Measurements from ENCODE around the gene RAPGEF2. TPM values are rescaled to one million over a fixed set of nuclear protein-coding genes. Genes with fewer than 3 reads are reported as not detected.
A peak's percentile ranks its signal among the peaks of the same experiment; 100 is the strongest.

Gene RAPGEF2
- total and polyA plus RNA-seq, 2 of the 8 experiments (the other 6 are each of a cell fraction or from before 2014, with no cell fraction given) = 24.4 to 48.6 TPM

DNA sequence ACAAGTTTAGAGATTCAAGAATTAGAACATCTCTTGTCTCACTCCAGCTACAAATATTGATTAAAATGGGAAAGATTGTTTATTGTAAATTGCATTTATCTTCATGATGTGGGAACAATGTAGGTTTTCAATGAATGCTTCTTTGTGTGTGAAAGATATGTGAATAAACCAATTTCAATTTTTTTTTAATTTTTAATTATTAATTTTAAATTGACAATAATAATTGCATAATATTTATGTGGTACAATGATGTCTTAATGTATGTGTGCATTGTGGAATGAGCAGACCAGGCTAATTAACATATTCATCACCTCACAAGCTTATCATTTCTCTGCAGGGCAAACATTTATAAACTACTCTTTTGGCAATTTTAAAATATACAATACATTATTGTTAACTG is 281.1 kb downstream of the RAPGEF2 start:
- H3K23me2 ChIP-seq (ENCODE audit: low read depth, low read length) = peaks cover 1% of the 10 kb centered on the region
- DNase-seq (ENCODE audit: low read depth in 1 of 2, low spot score in 2 of 2) (no peak), FAIRE-seq (no peak)
- H2BK20ac ChIP-seq (ENCODE audit: low read length) = no peak overlapping the region
- H2BK5ac ChIP-seq (ENCODE audit: low read depth, low read length) = no peak overlapping the region
- H3K27me3 ChIP-seq (replicated peaks in 1 of 4; ENCODE audit: control insufficient read depth in 3 of 4, extremely low read depth in 1 of 4, insufficient read depth in 3 of 4, low read length in 3 of 4) = peaks cover 6 to 30% (median 23%) of the 10 kb centered on the region in 4 experiments; a peak in 6 of 7 replicates
- H4K20me1 ChIP-seq (replicated peaks in 1 of 2; ENCODE audit: control insufficient read depth in 1 of 2, insufficient read depth in 2 of 2, low read length in 2 of 2) = no peaks in the 10 kb centered on the region
- H3K4me3 ChIP-seq (ENCODE audit: extremely low read depth in 1 of 4, insufficient read depth in 2 of 4, low read depth in 3 of 4, low read length in 4 of 4) = peak overlapping the region in 1 of 4 experiments; percentile 38; a peak in 1 of 8 replicates
- H3K4me2 ChIP-seq (ENCODE audit: insufficient read depth in 1 of 2, low read depth in 2 of 2, low read length in 2 of 2) = peak overlapping the region in 1 of 2 experiments; percentile 49; a peak in 3 of 4 replicates
- TF ChIP-seq RNF2 (IDR thresholded peaks at IDR 0.05; ENCODE audit: borderline replicate concordance, low read depth, low read length, missing control alignments, poor library complexity, severe bottlenecking) = no peak
- TF ChIP-seq KDM5A (IDR thresholded peaks at IDR 0.05; ENCODE audit: low read length) = no peak
- TF ChIP-seq HDAC6 (IDR thresholded peaks at IDR 0.05; ENCODE audit: low read depth, low read length) = no peak
- no peak for TF ChIP-seq CHD2 (IDR thresholded peaks at IDR 0.05; ENCODE audit: low read length)
- no peak for TF ChIP-seq NANOG (IDR thresholded peaks at IDR 0.05; ENCODE audit: insufficient read depth, low read depth, low read length, poor library complexity, severe bottlenecking)
- H2AK5ac ChIP-seq (ENCODE audit: low read depth, low read length) = no peak overlapping the region
- H2BK15ac ChIP-seq (ENCODE audit: low read length) = no peak overlapping the region
- H3K79me2 ChIP-seq (ENCODE audit: control insufficient read depth in 1 of 2, insufficient read depth in 2 of 2, low read length in 2 of 2) = no peaks in the 10 kb centered on the region
- peaks cover 0 to 12% (median 8%) of the 10 kb centered on the region in 4 experiments; a peak in 4 of 7 replicates for H3K4me1 ChIP-seq (replicated peaks in 1 of 4; ENCODE audit: control insufficient read depth in 3 of 4, insufficient read depth in 4 of 4, low read length in 3 of 4)
- H3K18ac ChIP-seq (ENCODE audit: extremely low read depth, low read length) = no peak overlapping the region
- H3K23ac ChIP-seq (ENCODE audit: insufficient read length) = no peak overlapping the region
- no peaks in the 10 kb centered on the region for H3K79me1 ChIP-seq (ENCODE audit: low read depth, low read length)
- no peak overlapping the region for H3K9ac ChIP-seq (replicated peaks in 1 of 4; ENCODE audit: extremely low read depth in 1 of 4, low read depth in 3 of 4, low read length in 3 of 4)
- no peak overlapping the region for H4K8ac ChIP-seq (ENCODE audit: extremely low read depth, insufficient read depth, low read length)
- no peak overlapping the region for H4K91ac ChIP-seq (replicated peaks; ENCODE audit: insufficient read length, low read length)
- H4K5ac ChIP-seq (ENCODE audit: insufficient read length, low read depth, low read length) = no peak overlapping the region
- H3K27ac ChIP-seq (ENCODE audit: low read depth, low read length) = no peak overlapping the region
- H3K14ac ChIP-seq (ENCODE audit: insufficient read length) = no peak overlapping the region
- CTCF ChIA-PET (ENCODE audit: partially characterized antibody) = interaction anchor here (0.8 to 1.2 kb wide), 3 partner anchors 71 to 758 kb away, joined by 3 to 5 read pairs (median 4); no protein-coding TSS in a partner anchor
- no peak overlapping the region for H2BK12ac ChIP-seq (ENCODE audit: low read depth, low read length)
- H2AFZ ChIP-seq (ENCODE audit: low read length) = no peak overlapping the region
- no peak overlapping the region for H2BK120ac ChIP-seq (replicated peaks; ENCODE audit: low read depth, low read length)
- H3K36me3 ChIP-seq (ENCODE audit: control insufficient read depth in 2 of 4, insufficient read depth in 4 of 4, low read length in 3 of 4) = no peaks in the 10 kb centered on the region
- peaks cover 0 to 4% of the 10 kb centered on the region in 2 experiments; a peak in 1 of 4 replicates for H3K9me3 ChIP-seq (ENCODE audit: insufficient read depth in 2 of 2, low read depth in 1 of 2, low read length in 1 of 2)
- no peak overlapping the region for H3K4ac ChIP-seq (replicated peaks; ENCODE audit: insufficient read length, low read depth, low read length)
- POLR2A ChIA-PET (ENCODE audit: partially characterized antibody) = no interaction called here
- H3K56ac ChIP-seq (replicated peaks; ENCODE audit: insufficient read length, low read depth, low read length) = no peak overlapping the region

All from H1 (cell line).